ENCODE results near the gene DHRS11. TPM values are rescaled to one million over a fixed set of nuclear protein-coding genes. Genes with fewer than 3 reads are reported as not detected.

Gene DHRS11
- total RNA-seq, 1 experiment from 2014 or later: 27.9 TPM

DNA sequence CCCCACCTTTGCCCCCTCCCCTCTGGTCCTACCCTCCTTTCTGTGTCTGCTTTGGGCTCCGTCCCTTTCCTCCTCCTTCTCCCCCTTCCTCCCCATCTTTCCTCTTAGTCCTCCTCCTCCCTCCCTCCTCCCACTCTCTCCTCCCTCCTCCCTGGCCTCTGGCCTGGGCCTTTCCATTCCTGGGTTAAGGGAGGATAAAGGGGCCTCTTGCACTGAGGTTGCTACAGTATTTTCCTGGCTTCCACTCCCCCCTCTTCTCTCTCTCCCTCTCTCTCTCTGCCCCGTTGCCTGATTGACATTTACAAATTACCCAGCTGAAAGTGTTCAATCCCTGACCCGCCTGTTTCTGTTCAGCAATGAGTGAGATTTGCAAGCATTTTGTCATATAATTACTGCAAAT, 53.7 kb downstream of the DHRS11 start:
- no peaks in the 10 kb centered on the region for H3K9me3 ChIP-seq (ENCODE audit: control insufficient read depth, low read depth, low read length)
- no peak overlapping the region for H4K5ac ChIP-seq (ENCODE audit: insufficient read length, low read depth, low read length)
- H3K4ac ChIP-seq (ENCODE audit: low read depth, low read length): no peak overlapping the region
- WGBS (ENCODE audit: extremely low coverage, insufficient read length, low lambda C conversion rate): no CpG with 5 or more reads among the region's 3 CpGs
- H3K27ac ChIP-seq (ENCODE audit: insufficient read length, low read depth, low read length): no peak overlapping the region
- H2AK5ac ChIP-seq (ENCODE audit: insufficient read length, low read length): no peak overlapping the region
- Mint-ChIP-seq H3K27me3 (ENCODE audit: low read depth) (peaks cover 68% of the 10 kb centered on the region), H3K27ac (no peak overlapping the region), H3K9me3 (no peaks in the 10 kb centered on the region; a peak in 1 of 5 replicates), H3K36me3 (ENCODE audit: insufficient read depth in 1 of 3, low read depth in 3 of 3) (no peaks in the 10 kb centered on the region), H3K4me3 (no peak overlapping the region), H3K4me1 (peaks cover 24 to 49% of the 10 kb centered on the region in 2 experiments)
- no peak overlapping the region for H2AFZ ChIP-seq (ENCODE audit: low read length)
- H2BK20ac ChIP-seq (ENCODE audit: low read depth, low read length, poor library complexity, severe bottlenecking): no peak overlapping the region
- no peak overlapping the region for H3K23ac ChIP-seq (ENCODE audit: insufficient read length, low read depth, low read length)
- no peak overlapping the region for H2BK5ac ChIP-seq (ENCODE audit: insufficient read length, low read length)
- no peak overlapping the region for H2BK12ac ChIP-seq (ENCODE audit: insufficient read length, low read depth, low read length)
- H3K4me2 ChIP-seq (ENCODE audit: insufficient read depth, insufficient read length, low read length): no peak overlapping the region
- peaks cover 15% of the 10 kb centered on the region for H3K23me2 ChIP-seq (ENCODE audit: insufficient read length, low read depth, low read length, poor library complexity, severe bottlenecking)
- H2BK120ac ChIP-seq (ENCODE audit: low read depth, low read length, poor library complexity, severe bottlenecking): no peak overlapping the region
- no peak overlapping the region for H3K9ac ChIP-seq (ENCODE audit: extremely low read depth, insufficient read length, low read length)
- no peaks in the 10 kb centered on the region for H4K20me1 ChIP-seq (ENCODE audit: control insufficient read depth, insufficient read depth, insufficient read length)
- H3K14ac ChIP-seq (ENCODE audit: insufficient read depth, low read length): no peak overlapping the region
- no peak for DNase-seq
- no peak for TF ChIP-seq CTCF (conservative IDR thresholded peaks at IDR 0.05)
- no peak overlapping the region for H3K56ac ChIP-seq (ENCODE audit: insufficient read length, low read depth, low read length)
- H2BK15ac ChIP-seq (ENCODE audit: low read depth, low read length): no peak overlapping the region
- H3K79me2 ChIP-seq (ENCODE audit: insufficient read depth, low read length): no peaks in the 10 kb centered on the region
- no peak overlapping the region for H3K18ac ChIP-seq (ENCODE audit: insufficient read length, low read depth, low read length)
- H3T11ph ChIP-seq (ENCODE audit: low read length): no peak overlapping the region
- H3K27me3 ChIP-seq (ENCODE audit: insufficient read depth, low read length): peaks cover 16% of the 10 kb centered on the region
- no peak overlapping the region for H4K8ac ChIP-seq (replicated peaks; ENCODE audit: insufficient read length, low read depth, low read length)
- H3K4me1 ChIP-seq (ENCODE audit: insufficient read depth, low read length): peaks cover 4% of the 10 kb centered on the region; the same call in 1 of the 2 replicates
- H4K91ac ChIP-seq (ENCODE audit: insufficient read length, low read depth, low read length): no peak overlapping the region
- H3K79me1 ChIP-seq (ENCODE audit: insufficient read depth, low read depth, low read length, poor library complexity, severe bottlenecking): no peaks in the 10 kb centered on the region

All from H9 (cell line).